ENCODE results near the gene INO80B. TPM values are rescaled to one million over a fixed set of nuclear protein-coding genes. Genes with fewer than 3 reads are reported as not detected.
A peak's percentile ranks its signal among the peaks of the same experiment; 100 is the strongest.

The INO80B gene
- total and polyA plus RNA-seq, 2 of the 8 experiments (the other 6 are each of a cell fraction or from before 2014, with no cell fraction given), result 3.9 to 18.5 TPM

GRCh38 chr2:74458132-74458937 is 3.4 kb downstream of the INO80B start, which contains the start of gene WBP1:
WBP1 (plus strand) TSS chr2:74458438; CDS start chr2:74458603, 165 bp downstream.
- Histone ChIP-seq H2BK5ac (ENCODE audit: low read depth, low read length) (peak within 1 kb of the TSS; percentile 94), H3K79me2 (ENCODE audit: control insufficient read depth in 1 of 2, insufficient read depth in 2 of 2, low read length in 2 of 2) (peaks cover 0 to 9% of the 10 kb centered on the region in 2 experiments; a peak in 1 of 4 replicates), H3K56ac (replicated peaks; ENCODE audit: insufficient read length, low read depth, low read length) (peak within 1 kb of the TSS; percentile 70), H3K9ac (replicated peaks in 1 of 4; ENCODE audit: extremely low read depth in 1 of 4, low read depth in 3 of 4, low read length in 3 of 4) (peak within 1 kb of the TSS; percentile 90 to 98 (median 94)), H2BK20ac (ENCODE audit: low read length) (no peak within 1 kb of the TSS), H3K79me1 (ENCODE audit: low read depth, low read length) (no peaks in the 10 kb centered on the region; the same call in 1 of the 2 replicates), H2BK15ac (ENCODE audit: low read length) (peak within 1 kb of the TSS; percentile 37; the same call in 1 of the 2 replicates), H4K8ac (ENCODE audit: extremely low read depth, insufficient read depth, low read length) (peak within 1 kb of the TSS; percentile 96), H3K4ac (replicated peaks; ENCODE audit: insufficient read length, low read depth, low read length) (peak within 1 kb of the TSS; percentile 94), H3K4me1 (replicated peaks in 1 of 4; ENCODE audit: control insufficient read depth in 3 of 4, insufficient read depth in 4 of 4, low read length in 3 of 4) (peaks cover 0 to 10% (median 2%) of the 10 kb centered on the region in 4 experiments; a peak in 5 of 7 replicates), H3K23ac (ENCODE audit: insufficient read length) (no peak within 1 kb of the TSS), H3K36me3 (ENCODE audit: control insufficient read depth in 2 of 4, insufficient read depth in 4 of 4, low read length in 3 of 4) (peaks cover 0 to 12% (median 2%) of the 10 kb centered on the region in 4 experiments; a peak in 4 of 8 replicates), H3K27me3 (replicated peaks in 1 of 4; ENCODE audit: control insufficient read depth in 3 of 4, extremely low read depth in 1 of 4, insufficient read depth in 3 of 4, low read length in 3 of 4) (no peaks in the 10 kb centered on the region), H3K4me3 (ENCODE audit: extremely low read depth in 1 of 4, insufficient read depth in 2 of 4, low read depth in 3 of 4, low read length in 4 of 4) (peak within 1 kb of the TSS; percentile 83 to 99 (median 98)), H2BK120ac (replicated peaks; ENCODE audit: low read depth, low read length) (peak within 1 kb of the TSS; percentile 85), H4K5ac (ENCODE audit: insufficient read length, low read depth, low read length) (peak within 1 kb of the TSS; percentile 81), H2AK5ac (ENCODE audit: low read depth, low read length) (0 out of 2 replicates have a peak within 1 kb of the TSS, but pooled peaks have one; percentile 13), H3K27ac (ENCODE audit: low read depth, low read length) (peak within 1 kb of the TSS; percentile 95), H3K9me3 (ENCODE audit: insufficient read depth in 2 of 2, low read depth in 1 of 2, low read length in 1 of 2) (no peaks in the 10 kb centered on the region), H2AFZ (ENCODE audit: low read length) (peak within 1 kb of the TSS; percentile 43; the same call in 1 of the 2 replicates), H2BK12ac (ENCODE audit: low read depth, low read length) (peak within 1 kb of the TSS; percentile 82; the same call in 1 of the 2 replicates), H4K20me1 (replicated peaks in 1 of 2; ENCODE audit: control insufficient read depth in 1 of 2, insufficient read depth in 2 of 2, low read length in 2 of 2) (no peaks in the 10 kb centered on the region), H3K4me2 (ENCODE audit: insufficient read depth in 1 of 2, low read depth in 2 of 2, low read length in 2 of 2) (peak within 1 kb of the TSS; percentile 91 to 93), H3K23me2 (ENCODE audit: low read depth, low read length) (peaks cover 16% of the 10 kb centered on the region; the same call in 1 of the 2 replicates), H4K91ac (replicated peaks; ENCODE audit: insufficient read length, low read length) (peak within 1 kb of the TSS; percentile 93), H3K14ac (ENCODE audit: insufficient read length) (no peak within 1 kb of the TSS), H3K18ac (ENCODE audit: extremely low read depth, low read length) (peak within 1 kb of the TSS; percentile 96; the same call in 1 of the 2 replicates)
- CTCF ChIA-PET (ENCODE audit: partially characterized antibody), result interaction anchor here (0.8 to 10.5 kb wide), 8 partner anchors 14 to 190 kb away, joined by 3 to 86 read pairs (median 12); partner anchors contain the start of genes CCDC142, MRPL53 and TTC31
- DNase-seq (ENCODE audit: low read depth in 1 of 2, low spot score in 2 of 2) (peak; percentile 98 to 100), FAIRE-seq (peak; percentile 89)
- WGBS, 2 experiments (ENCODE audit: extremely low coverage in 1 of 2, insufficient coverage in 1 of 2, insufficient read length in 1 of 2, insufficient replicate concordance in 2 of 2, low coverage in 1 of 2, low lambda C conversion rate in 2 of 2, missing lambda C conversion rate in 1 of 2), result 1% methylated on average over 25 of the region's 38 CpGs; no CpG with 5 or more reads in 1 of the 2 experiments
- POLR2A ChIA-PET (ENCODE audit: partially characterized antibody), result interaction anchor here (0.6 to 10.5 kb wide), 27 partner anchors 9 to 377 kb away, joined by 3 to 89 read pairs (median 4); partner anchors contain the start of genes AUP1, C2orf81, CCDC142 and MRPL53
- TF ChIP-seq POU5F1 (IDR thresholded peaks at IDR 0.05; ENCODE audit: low read depth, low read length) (no peak), CHD2 (IDR thresholded peaks at IDR 0.05; ENCODE audit: low read length) (peak; percentile 86), KDM5A (IDR thresholded peaks at IDR 0.05; ENCODE audit: low read length) (peak; percentile 80), YY1 (IDR thresholded peaks at IDR 0.05; ENCODE audit: low read depth, low read length) (peak; percentile 72; the same call in 1 of the 2 replicates), SIN3A (conservative IDR thresholded peaks at IDR 0.05 in 1 of 2, IDR thresholded peaks at IDR 0.05 in 1 of 2; ENCODE audit: low read depth in 1 of 2, low read length in 2 of 2) (no peak; a peak in 2 of 4 replicates), RAD21 (IDR thresholded peaks at IDR 0.05 in 1 of 2, conservative IDR thresholded peaks at IDR 0.05 in 1 of 2; ENCODE audit: low read depth in 2 of 2, low read length in 2 of 2) (no peak), SP1 (IDR thresholded peaks at IDR 0.05; ENCODE audit: low read depth, low read length) (peak; percentile 97), CHD1 (IDR thresholded peaks at IDR 0.05; ENCODE audit: low read depth, low read length) (no peak), GABPA (IDR thresholded peaks at IDR 0.05; ENCODE audit: borderline replicate concordance, insufficient read depth, low read length) (no peak)
- TF ChIP-seq, protein P1, sequence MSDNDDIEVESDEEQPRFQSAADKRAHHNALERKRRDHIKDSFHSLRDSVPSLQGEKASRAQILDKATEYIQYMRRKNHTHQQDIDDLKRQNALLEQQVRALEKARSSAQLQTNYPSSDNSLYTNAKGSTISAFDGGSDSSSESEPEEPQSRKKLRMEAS (IDR thresholded peaks at IDR 0.05), result no peak
